NOMO-1 treated with dmso at 0.1 percent for 144 hours (cell line): Measurements from ENCODE around the gene FOXA3.
A peak's percentile ranks its signal among the peaks of the same experiment; 100 is the strongest.
"Not testable (repeated sequence)": the region's sequence is repeated elsewhere in the genome, so short reads cannot be mapped to it uniquely, and the experiment has no call there.

Experiments
- DNase-seq: peaks from one replicate; lab custom pipeline; 2025; ENCODE audit not compliant: unreplicated experiment; lab: John Stamatoyannopoulos, UW

FOXA3 gene

GRCh38 chr19:45887200-45887710 lies 23.1 kb downstream of the FOXA3 start:
- DNase-seq = no peak

- DNase-seq = no peak
These were observed 25.2 kb downstream of the FOXA3 start for GRCh38 chr19:45889210-45889885.

GRCh38 chr19:45890877-45891276 lies 26.8 kb downstream of the FOXA3 start:
- DNase-seq = no peak

DNA sequence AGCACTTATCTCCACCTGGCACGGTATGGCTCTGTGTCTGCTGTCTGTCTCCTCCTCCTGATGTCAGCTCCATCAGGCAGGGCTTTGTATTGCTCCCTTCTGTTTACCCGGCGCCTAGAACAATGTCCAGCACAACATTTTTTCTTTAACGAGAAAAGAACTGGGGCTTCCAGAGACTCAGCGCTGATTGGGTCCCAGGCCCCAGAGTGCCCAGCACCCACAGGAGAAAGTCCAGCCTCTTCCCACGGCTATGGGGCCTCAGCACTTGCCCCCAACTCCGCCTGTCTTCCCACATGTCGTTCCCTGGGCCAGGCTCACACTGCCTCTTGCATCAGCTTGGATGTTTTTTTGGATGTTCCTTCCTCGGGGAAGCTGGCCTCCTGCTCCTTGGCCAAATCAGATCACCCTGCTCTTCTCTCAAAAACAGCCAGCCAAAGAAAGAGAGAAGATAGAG lies 31.4 kb downstream of the FOXA3 start:
- no peak for DNase-seq

DNA sequence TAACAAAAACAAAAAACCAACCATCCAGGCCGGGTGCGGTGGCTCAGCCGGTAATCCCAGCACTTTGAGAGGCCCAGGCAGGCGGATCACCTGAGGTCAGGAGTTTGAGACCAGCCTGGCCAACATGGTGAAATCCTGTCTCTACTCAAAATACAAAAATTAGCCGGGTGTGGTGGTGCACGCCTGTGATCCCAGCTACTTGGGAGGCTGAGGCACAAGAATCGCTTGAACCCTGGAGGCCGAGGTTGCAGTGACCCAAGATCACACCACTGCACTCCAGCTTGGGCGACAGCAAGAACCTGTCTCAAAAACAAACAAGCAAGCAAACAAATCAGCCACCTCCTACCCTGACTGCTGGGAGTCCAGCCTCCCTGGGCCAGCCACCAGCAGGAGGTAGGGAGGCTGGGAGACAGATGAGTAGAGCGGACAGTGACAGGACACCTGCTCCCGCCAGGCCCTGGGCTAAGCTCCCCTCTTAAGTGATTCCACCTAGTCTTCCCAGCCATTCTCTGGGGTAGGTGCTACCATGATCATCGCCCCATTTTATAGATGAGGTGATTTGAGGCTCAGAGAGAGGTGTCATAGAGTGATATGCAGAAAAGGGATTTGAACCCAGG lies 32.0 kb downstream of the FOXA3 start:
- DNase-seq = not testable (repeated sequence)

- no peak for DNase-seq
These were observed 33.2 kb downstream of the FOXA3 start for GRCh38 chr19:45897261-45897812.

DNA sequence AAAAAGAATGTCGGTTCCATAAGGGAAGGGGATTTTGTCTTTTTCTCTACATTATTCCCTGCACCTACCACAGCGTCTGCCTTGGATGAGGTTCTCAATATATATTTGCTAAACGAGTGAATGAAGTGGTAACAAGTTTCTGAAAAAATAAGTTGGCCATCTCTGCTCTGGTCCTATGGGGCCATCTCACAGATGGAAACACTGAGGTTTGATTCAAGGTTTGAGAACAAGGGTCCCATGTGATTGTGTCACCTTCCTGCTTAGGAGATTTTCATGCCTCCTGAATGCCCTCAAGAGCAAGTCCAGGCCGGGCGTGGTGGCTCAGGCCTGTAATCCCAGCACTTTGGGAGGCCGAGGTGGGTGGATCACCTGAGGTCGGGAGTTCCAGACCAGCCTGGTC lies 35.1 kb downstream of the FOXA3 start:
- DNase-seq = no peak

- no peak for DNase-seq
These were observed 35.9 kb downstream of the FOXA3 start for GRCh38 chr19:45899919-45900589.

DNA sequence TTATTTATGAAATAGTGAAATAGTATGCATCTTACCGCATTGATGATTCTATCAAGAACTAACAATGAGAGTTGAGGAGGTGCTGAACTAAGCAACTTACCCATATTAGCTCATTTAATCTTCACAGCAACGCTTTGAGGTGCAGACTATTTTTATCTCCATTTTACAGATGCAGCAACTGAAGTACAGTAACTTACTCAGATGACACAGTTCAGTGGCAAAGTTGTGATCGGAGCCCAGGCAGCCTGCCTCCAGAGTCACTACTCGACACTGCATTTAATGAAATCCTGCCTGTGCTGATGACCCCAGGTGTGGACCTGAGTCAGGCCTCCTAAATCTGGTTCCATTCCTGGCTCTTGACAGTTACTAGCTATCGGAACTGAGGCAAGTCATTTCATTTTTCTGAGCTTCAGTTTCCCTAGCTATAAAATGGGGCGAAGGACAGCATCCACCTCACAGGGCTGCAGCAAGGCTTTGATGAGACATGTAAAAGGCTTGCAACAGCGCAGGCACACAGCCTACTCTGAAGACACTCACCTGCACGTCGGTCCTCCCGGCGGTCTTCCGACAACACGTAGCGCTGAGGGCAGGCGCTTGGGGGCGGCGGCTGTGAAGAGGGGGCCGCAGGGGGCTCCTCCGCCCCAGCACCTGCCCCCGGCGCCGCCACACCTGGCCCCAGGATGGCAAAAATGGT lies 36.8 kb downstream of the FOXA3 start:
- DNase-seq = no peak

GRCh38 chr19:45901432-45901911 lies 37.3 kb downstream of the FOXA3 start:
- peak; percentile 50 for DNase-seq

GRCh38 chr19:45901912-45902650 lies 38.0 kb downstream of the FOXA3 start, which contains the start of gene MYPOP:
Gene MYPOP (minus strand): TSS chr19:45902613. CDS start chr19:45901773, 840 bp downstream.
- no peak for DNase-seq

- peak; percentile 91 for DNase-seq
These were observed 38.8 kb downstream of the FOXA3 start for GRCh38 chr19:45902651-45903625.

DNA sequence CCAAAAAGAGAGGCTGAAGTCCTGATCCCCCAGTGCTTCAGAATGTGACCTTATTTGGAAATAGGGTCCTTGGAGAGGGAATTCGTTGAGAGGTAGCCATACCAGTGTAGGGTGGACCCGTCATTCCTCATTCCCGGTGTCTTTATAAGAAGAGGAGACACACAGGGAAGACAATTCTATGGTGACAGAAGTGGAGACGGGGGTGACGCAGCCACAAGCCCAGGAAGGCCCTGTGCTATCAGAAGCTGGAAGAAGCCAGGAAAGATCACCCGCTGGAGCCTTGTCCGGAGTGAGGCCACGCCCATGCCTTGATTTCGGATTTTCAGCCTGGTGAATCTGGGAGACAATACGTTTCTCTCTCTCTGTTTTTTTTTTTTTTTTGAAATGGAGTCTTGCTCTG lies 40.9 kb downstream of the FOXA3 start:
- no peak for DNase-seq

- DNase-seq = no peak
These were observed 42.1 kb downstream of the FOXA3 start for GRCh38 chr19:45906221-45906620.

DNA sequence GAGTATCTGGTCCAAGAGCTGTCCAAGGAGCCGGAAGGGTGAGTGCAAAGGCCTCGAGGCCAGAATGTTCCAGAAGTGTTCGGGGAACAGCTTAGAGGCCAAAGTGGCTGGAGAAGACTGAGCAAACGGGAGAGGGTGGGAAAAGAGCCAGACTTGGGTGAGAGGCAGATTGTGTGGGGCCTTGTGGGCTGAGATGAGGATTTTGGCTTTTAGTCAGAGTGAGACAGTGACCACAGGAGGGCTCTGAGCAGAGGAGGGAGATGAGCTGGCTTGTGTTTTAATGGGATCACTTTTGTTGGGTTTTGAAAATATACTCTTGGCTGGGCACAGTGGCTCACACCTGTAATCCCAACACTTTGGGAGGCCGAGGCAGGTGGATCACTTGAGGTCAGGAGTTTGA lies 44.8 kb downstream of the FOXA3 start:
- no peak for DNase-seq

GRCh38 chr19:45911291-45911690 lies 47.2 kb downstream of the FOXA3 start:
- no peak for DNase-seq

DNA sequence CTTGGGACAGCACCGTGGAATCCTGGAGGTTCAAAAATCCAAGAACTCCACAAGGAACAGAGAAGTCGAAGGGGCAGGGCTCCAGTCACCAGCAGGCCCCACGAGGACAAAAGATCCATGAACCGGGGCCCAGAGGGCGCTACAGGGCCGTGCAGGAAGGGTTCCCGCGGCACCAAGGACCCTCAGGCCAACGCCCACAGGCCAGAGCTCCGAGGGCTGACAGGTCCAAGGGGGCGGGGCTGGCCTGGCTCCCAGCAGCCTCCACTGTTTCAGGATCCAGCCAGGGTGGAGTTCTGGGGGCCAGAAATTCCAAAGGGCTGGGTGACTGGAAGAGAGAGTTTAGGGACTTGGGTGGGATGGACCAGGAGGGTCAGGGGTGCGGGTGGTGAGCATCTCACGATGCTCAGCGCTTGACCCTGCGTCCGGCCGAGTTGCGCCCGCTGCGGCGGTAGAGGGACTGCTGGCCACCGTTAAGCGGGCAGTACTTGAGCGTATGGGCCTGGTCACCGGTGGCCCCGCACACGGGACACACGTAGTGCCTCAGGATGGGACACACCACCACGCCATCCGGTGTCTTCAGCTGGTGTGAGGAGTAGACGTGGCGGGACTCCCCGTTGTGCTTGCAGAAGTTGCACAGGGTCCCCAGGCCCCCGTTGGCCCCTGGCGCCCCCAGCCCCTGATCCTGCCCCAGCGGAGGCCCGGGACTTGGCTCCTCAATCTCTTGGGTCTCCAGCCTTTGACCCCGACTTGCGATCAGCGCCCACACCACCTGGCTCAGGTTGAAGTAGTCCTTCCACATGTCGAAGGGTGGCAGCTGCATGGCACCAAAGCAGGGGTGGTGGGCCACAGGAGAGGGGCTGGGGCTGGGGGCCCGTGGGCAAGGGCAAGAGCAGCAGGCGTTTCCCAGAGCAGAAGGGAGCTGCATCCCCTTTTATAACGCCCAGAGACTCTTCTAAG lies 50.0 kb downstream of the FOXA3 start, which contains the start of gene NANOS2:
TSS of gene NANOS2 (minus strand) at position 905 of the 957 bp plus-strand sequence. CDS start at position 820, 85 bp downstream.
- DNase-seq = no peak
